ENCODE results near the gene NR4A2. TPM values are rescaled to one million over a fixed set of nuclear protein-coding genes. Genes with fewer than 3 reads are reported as not detected.
"Not testable (repeated sequence)": the region's sequence is repeated elsewhere in the genome, so short reads cannot be mapped to it uniquely, and the experiment has no call there.

NR4A2 gene
- total RNA-seq, 1 experiment from 2014 or later = 0.06 TPM

DNA sequence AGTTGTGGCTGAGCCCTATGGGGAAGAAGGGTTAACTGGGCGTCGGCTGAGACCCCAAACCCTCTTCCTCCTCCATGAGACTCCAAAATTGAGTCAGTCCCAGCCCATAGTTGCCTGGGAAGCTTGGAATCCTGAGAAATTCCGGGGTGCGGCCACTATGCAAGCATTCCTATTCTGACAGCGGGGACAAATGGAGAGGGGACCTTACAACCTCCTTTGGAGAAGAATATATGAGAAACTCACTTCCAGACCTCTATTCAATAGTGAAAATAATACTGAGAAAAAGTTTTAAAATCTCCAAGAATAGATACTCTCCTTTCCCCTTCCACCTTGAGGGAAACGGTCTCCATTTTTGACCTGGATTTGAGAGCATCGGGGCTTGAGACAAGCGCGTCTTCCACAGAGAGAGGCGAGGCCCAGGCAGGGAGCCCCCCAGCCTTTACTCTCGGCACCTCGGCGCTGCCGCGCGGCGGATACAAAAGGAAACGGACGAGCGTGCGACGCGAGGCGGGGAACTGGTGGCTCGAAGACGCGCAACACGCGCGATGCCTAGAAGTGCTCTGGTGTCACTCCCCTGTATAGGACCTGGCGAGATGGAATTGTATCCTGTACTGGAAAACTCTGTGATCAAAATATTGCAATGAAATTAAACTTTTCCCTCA lies 11.1 kb downstream of the NR4A2 start:
- DNase-seq (ENCODE audit: low read depth) = peak; percentile 11

DNA sequence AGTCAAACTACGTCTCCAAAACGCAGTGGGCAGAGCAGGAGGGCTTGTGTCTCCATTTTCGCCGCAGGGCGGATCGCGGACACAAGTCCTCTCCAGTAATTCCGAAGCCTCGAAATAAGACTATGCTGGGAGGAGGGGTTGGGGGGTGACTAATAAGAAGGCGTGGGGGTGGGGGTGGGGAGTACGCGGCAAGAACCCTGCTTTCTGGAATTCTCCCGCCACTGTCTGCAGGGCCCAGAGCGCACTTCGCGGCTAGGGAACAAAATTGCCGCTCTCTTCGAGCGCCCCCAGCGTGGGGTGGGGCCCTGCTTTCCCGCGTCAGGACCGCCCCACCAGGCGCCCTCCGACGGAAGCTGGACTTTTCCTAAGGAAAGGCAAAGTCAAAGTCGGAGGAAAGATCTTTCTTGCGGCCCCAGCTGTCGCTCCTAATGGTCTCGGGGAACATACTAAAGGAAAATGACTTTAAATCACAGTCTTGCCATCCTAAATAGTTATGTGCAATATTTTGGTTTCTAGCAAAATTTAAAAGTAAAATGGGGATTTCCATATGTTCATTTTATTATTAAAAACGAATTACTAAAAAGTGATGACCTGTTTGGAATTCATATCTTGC lies 11.9 kb downstream of the NR4A2 start:
- DNase-seq (ENCODE audit: low read depth) = no peak

DNA sequence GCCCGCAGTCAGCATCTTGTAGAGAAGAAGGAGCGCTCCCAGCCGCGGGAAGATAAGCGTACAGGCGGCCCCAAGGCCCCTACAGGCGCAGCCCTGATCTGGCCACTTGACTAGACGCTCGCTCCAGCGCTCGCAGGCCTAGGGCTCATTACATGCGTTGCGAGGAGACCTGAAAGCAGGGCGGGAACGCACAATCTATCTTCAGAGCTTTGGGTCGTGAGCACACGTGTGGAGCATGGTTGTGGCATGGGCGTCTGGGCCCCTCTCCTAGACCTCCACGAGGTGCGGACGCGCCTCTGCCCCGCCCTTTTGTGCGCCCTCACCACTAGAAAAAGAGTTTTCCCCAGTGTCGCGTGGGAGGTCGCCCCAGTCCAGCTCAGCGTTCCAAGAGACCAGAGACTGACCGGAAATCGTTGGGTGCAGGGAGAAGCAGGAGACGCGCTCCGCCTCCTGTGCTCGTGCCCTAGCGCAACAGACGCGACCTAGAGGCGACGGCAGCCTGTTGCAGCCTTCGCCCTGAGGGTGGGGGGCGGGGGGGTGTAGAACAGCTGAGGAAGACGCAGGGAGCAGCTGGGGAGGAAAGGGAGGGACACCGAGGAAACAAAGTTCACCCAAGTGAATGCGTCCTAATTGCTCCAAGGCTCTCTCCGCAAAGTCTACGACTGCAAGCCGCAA lies 12.6 kb downstream of the NR4A2 start:
- DNase-seq (ENCODE audit: low read depth) = no peak

DNA sequence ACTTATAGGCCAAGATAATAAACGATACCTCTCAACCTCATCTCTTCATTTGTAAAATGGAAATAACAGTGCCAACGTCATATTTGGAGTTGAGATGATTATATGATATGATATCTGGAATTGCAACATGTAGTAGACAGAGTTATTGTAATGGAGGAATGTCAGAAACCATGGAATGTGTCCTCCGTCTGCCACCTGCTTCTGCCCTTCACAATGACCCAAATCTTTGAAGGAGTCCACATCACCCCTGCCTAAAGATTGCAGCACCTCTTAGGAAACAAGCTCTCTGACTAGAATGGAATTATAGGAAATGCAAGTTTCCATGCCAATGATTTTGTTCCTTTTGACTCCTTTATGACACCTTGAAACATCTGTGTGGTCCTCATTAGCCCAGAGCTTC lies 14.9 kb downstream of the NR4A2 start:
- DNase-seq (ENCODE audit: low read depth) = no peak

DNA sequence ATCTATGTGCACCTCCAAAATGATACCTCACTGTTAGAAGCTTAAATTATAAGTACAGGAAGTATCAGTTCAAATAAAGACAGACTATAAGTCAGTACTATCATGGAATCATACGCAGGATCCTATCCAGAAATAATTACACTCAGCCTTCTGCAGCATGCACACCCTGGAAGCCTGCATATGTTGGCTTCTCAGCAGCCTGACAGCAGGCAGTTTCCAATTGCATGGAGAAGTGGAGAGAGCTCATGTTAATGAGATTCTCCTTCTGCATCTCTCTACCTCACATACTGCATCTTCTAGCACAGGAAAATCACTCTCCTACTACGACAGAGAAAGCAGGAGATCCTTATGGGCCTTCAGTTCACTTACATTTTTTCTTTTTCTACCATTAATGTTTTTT lies 20.5 kb downstream of the NR4A2 start:
- DNase-seq (ENCODE audit: low read depth) = no peak

DNA sequence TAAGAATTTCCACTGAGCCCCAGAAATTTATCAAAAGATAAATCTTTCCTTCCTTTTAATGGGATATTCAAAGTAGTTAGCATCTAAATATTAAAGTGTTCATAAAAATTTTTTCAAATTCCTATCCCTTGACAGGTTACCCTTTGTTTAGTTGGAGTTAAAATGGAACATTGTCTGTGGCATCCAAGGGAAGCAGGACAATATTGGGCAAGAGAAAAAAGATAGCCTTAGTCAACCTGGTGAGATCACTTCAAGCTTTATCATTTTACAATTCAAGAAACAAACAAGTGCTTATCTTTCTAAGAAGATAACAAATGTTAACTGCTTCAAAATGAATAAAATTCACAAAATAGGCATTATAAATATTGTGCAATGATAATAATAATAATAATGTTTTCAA lies 21.7 kb downstream of the NR4A2 start:
- DNase-seq (ENCODE audit: low read depth) = no peak

DNA sequence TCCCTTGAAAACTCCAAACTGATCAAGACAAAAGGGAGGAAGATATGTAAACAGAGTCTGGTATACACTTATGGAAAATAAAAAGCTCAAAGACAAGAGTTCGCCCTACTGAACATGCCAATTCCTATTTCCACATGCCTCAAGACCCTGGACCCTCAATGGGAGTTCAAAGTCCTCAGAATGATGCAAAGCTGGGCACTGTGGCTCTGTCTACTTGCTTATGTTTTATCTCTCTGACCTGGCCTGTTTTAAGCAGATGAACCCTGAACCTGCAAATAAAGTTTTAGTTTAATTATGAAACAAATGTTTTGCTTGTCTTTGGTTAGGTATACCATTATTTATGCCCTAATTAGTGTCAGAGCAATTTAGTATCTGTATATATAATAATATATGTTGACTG lies 22.6 kb downstream of the NR4A2 start:
- DNase-seq (ENCODE audit: low read depth) = no peak

DNA sequence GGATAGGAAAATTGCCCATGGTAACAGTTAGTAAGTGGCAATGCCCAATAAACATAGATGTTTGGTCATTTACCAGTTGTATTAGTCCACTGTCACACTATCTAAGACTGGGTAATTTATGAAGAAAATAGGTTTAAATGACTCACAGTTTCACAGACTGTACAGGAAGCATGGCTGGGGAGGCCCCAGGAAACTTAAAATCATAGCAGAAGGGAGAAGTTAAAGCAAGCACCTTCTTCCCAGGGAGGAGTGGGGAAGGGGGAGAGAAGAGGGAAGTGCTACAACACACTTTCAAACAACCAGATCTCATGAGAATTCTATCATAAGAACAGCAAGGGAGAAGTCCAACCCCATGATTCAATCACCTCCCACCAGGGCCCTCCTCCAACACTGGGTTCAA lies 23.4 kb downstream of the NR4A2 start:
- DNase-seq (ENCODE audit: low read depth) = no peak

DNA sequence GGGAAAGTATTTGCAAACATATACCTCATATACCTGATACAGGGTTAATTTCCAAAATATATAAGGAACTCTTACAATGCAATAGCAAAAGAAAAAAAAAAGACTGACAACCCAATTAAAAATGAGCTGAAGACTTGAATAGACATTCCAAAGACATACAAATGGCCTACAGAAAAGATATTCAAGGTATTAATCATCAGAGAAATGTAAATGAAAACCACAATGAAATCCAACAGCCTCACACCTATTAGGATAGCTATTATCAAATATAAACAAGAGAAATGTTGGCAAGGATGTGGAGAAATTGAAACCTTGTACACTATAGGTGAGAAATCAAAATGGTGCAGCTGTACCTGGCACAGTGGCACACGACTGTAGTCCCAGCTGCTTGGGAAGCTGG lies 25.7 kb downstream of the NR4A2 start:
- DNase-seq (ENCODE audit: low read depth) = no peak

DNA sequence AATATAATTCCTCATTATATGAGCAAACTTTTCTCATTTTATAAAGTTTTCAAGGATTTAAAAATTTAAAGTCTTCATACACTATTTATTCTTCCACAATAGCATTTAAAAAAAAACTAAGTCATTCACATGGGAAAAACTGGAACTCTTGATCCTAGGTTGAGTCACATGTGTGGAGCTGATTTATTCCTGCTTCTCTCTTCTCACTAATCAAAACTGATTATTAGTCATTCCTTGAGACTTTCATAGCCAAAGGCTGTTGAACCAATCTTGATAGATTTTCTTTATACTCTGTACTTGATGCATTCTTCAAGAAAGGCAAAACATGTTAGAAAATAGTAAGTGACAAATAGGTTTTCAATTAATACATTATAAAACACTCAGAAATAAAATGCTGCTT lies 27.4 kb downstream of the NR4A2 start:
- DNase-seq (ENCODE audit: low read depth) = no peak

DNA sequence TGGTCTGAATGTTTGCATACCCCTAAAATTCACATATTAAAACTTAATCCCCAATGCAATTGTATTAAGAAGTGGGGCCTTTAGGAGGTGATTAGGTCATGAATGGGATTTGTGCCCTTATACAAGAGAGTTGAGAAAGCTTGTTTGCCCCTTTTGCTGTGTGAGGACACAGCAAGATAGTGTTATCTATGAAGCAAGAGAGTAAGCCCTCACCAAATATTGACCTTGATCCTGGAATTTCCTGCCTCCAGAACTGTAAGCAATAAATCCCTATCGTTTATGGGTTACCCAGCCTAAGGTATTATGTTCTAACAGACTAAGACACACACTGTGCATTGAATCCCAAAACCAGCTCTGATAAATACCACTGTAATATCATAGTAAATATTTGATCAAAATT lies 32.2 kb downstream of the NR4A2 start:
- DNase-seq (ENCODE audit: low read depth) = no peak

DNA sequence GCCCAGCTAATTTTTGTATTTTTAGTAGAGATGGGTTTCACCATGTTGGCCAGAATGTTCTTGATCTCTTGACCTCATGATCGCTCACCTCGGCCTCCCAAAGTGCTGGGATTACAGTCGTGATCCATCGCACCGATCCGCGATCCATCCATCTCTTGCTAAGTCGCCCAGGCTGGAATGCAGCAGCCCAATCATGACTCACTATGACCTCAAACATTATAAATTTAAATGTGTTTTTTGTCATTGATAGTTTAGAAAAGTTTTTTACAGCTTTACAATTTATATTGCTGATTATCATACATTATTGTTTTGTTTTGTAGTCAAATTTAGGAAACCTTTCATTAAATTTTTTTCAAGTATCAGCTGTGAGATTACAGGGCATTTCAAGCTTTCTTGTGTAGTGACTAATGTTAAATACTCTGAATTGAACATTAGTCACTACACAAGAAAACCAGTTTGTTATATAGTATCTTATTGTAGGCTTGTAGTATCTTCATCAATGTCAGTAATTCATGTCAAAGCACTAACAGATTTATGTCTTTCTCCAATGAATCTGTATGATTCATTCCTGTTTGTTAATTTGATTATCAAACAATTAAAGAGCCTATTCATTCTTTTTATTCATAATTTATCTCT lies 37.5 kb downstream of the NR4A2 start:
- no peak for DNase-seq (ENCODE audit: low read depth)

DNA sequence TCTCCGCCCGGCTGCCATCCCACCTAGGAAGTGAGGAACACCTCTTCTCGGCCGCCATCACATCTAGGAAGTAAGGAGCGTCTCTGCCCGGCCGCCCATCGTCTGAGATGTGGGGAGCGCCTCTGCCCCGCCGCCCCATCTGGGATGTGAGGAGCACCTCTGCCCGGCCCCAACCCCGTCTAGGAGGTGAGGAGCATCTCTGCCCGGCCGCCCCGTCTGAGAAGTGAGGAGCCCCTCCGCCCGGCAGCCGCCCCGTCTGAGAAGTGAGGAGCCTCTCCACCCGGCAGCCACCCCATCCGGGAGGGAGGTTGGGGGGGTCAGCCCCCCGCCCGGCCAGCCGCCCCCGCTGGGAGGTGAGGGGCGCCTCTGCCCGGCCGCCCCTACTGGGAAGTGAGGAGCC lies 39.1 kb downstream of the NR4A2 start:
- DNase-seq (ENCODE audit: low read depth) = not testable (repeated sequence)

DNA sequence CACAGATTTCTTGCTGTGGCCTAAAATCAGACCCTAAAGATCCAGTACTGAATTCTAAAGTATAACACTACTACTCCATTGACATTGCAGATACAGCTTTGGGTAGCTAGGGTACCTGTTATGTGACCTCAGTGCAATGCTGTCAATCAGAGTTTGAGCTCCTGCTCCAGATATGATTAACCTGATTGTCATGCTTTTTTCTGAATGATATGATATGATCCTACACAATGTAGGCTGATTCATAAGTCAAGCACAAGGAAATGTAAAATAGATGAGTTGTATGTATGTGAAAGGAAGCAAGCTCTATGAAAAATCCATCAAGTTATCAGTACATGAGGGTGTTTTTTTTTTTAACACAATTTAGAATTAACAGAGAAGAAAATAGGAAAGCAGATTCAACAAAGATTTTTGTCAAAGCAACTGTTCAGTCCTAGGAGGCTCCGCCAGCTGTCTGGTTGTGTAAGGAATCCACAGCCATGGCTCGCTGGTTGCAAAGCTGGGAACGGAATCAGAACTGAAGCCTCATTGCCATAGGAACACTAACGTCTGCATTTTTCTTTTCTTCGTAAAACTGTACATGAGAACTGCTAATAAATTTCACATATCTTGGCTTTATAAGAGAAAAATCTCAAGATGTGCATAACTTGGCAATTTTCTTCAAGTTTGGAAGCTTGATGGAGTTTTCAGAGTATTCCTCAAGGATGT lies 52.9 kb downstream of the NR4A2 start:
- DNase-seq (ENCODE audit: low read depth) = no peak

Other genes starting within 250 kb of the NR4A2 start
- gene GPD2, start 103.7 kb upstream of the NR4A2 start, total RNA-seq (2014; rRNA removed; shearing (Covaris generic)) = 36.9 and 56.7 TPM in 2 replicates